Keratinocyte (primary cell): ENCODE data around the gene MTMR3.

Experiments used
- CTCF ChIP-seq, 3 experiments: IDR thresholded peaks in 1 of 3; conservative IDR thresholded peaks in 1 of 3; optimal IDR thresholded peaks in 1 of 3; 2 replicates in 2 of 3; 3 replicates in 1 of 3; pipeline versions ENCODE3 to v1.5.1; 2011; ENCODE audit warnings: low read length in 3 of 3, mild to moderate bottlenecking in 3 of 3, moderate library complexity in 2 of 3, control low read depth in 1 of 3, inconsistent platforms in 1 of 3; ENCODE audit not compliant: insufficient read depth in 2 of 3; ENCODE audit errors: extremely low read depth in 1 of 3
- EZH2 ChIP-seq: IDR thresholded peaks from one replicate; pipeline ENCODE4 v1.6.1; 2012; ENCODE audit warnings: inconsistent platforms, mild to moderate bottlenecking, low read length, moderate library complexity

GRCh38 chr22:29890760-29891159 lies 7.8 kb downstream of the MTMR3 start:
- TF ChIP-seq CTCF (optimal IDR thresholded peaks at IDR 0.05 in 1 of 3, IDR thresholded peaks at IDR 0.05 in 1 of 3, conservative IDR thresholded peaks at IDR 0.05 in 1 of 3; ENCODE audit: extremely low read depth in 1 of 3, insufficient read depth in 2 of 3, low read length in 3 of 3) (no peak), EZH2 (no peak)
